ENCODE measurements around the gene PNRC1. TPM values are rescaled to one million over a fixed set of nuclear protein-coding genes. Genes with fewer than 3 reads are reported as not detected.
"Not testable (repeated sequence)": the region's sequence is repeated elsewhere in the genome, so short reads cannot be mapped to it uniquely, and the experiment has no call there.

The PNRC1 gene
- total and polyA plus RNA-seq, 2 experiments from 2014 or later: 181 to 226 TPM

DNA sequence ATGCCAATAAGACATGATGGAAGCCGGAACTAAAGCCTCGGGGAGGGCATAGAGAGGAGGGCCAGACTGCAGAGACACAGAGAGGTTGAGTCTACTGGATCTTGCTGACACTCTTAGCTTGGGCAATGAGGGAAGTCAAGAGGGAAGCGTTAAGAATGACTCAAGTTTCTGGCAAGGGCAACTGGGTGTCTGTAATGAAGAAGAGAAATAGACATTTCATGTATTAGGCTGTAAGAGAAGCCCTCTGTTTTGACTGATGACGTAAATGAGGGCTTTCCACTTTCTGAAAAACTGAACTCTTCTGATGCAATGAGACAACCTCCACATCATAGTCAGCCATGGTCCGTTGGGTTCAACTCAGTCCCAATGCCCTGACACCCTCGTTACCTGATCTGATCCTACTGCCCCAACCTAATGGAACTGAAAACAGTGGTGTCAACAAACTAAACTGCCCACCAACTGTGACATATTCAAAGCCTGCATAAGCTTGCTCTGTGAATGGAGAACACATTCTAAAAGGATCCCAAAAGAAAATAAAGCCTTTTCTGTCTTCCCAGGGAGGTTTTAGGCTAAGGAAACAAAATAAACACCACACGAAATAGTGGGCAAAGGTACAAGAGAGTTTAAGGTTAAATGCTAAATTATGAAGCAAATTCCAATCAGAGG is 45.8 kb upstream of the PNRC1 start:
- H3K36me3 ChIP-seq (replicated peaks; ENCODE audit: insufficient read depth, low read depth): no peaks in the 10 kb centered on the region
- peak; percentile 52 for DNase-seq (ENCODE audit: low spot score)
- no peaks in the 10 kb centered on the region for H3K27me3 ChIP-seq
- 78% methylated on average over 7 of the region's 7 CpGs for WGBS (ENCODE audit: low lambda C conversion rate, missing lambda C conversion rate)
- no peaks in the 10 kb centered on the region for H3K9me3 ChIP-seq (ENCODE audit: low read depth)
- H3K4me2 ChIP-seq: peak overlapping the region; percentile 65
- H3K79me2 ChIP-seq: no peaks in the 10 kb centered on the region
- peak overlapping the region; percentile 96 for H3K27ac ChIP-seq
- TF ChIP-seq, protein P1, sequence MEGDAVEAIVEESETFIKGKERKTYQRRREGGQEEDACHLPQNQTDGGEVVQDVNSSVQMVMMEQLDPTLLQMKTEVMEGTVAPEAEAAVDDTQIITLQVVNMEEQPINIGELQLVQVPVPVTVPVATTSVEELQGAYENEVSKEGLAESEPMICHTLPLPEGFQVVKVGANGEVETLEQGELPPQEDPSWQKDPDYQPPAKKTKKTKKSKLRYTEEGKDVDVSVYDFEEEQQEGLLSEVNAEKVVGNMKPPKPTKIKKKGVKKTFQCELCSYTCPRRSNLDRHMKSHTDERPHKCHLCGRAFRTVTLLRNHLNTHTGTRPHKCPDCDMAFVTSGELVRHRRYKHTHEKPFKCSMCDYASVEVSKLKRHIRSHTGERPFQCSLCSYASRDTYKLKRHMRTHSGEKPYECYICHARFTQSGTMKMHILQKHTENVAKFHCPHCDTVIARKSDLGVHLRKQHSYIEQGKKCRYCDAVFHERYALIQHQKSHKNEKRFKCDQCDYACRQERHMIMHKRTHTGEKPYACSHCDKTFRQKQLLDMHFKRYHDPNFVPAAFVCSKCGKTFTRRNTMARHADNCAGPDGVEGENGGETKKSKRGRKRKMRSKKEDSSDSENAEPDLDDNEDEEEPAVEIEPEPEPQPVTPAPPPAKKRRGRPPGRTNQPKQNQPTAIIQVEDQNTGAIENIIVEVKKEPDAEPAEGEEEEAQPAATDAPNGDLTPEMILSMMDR (IDR thresholded peaks at IDR 0.05; ENCODE audit: poor library complexity): no peak
- no peak for TF ChIP-seq EZH2phosphoT487 (IDR thresholded peaks at IDR 0.05; ENCODE audit: low read depth, severe bottlenecking, unreplicated experiment)
- no peak for TF ChIP-seq EZH2 (IDR thresholded peaks at IDR 0.05; ENCODE audit: borderline replicate concordance)
- no peak overlapping the region for H3K4me3 ChIP-seq
- no peaks in the 10 kb centered on the region for H3K9me2 ChIP-seq (replicated peaks; ENCODE audit: insufficient read depth)
- H4K20me1 ChIP-seq (ENCODE audit: insufficient read depth, poor library complexity, severe bottlenecking): no peaks in the 10 kb centered on the region
- H3K4me1 ChIP-seq (ENCODE audit: insufficient read depth): peaks cover 19% of the 10 kb centered on the region
- no peak overlapping the region for H2AFZ ChIP-seq

DNA sequence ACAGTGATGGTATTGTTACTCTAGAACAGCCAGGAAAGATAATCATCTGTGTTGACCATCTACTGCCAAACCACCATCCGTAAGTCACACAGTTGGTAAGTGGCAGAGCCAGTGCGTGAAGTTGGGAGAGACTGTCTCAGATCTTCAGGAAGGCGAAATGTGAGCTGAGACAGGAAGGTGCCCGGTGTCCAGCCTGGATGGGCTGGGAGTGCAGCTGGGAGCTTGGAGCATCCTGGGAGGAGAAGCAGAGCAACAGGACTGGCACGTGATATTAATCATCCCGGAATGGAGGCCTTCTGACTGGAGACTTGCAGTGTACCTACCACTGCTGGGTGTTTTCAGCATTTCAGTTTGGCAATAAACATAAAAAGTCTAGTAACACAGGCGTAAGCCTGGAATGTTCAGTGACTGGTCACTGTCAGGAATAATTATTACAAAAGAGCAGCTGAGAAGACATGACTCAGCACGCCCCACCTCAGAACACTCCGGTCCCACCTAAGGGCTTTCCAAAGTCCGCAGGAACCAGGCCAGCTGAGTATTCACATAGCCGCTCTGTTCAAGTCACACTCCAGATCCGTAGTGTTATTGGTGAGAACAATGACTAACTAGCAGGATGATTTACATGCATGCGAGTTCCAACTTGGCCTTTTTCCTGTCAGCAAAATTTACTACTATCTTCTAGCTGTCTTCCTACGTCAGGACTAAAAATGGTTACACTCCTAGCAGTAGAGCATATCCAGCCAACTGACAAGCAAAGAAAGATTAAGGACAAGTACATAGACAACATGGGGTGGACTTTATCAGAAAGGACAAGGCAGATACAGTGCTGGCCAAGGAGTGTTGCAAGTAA is 45.1 kb upstream of the PNRC1 start:
- Histone ChIP-seq H3K4me1 (ENCODE audit: insufficient read depth) (peaks cover 19% of the 10 kb centered on the region), H3K4me3 (no peak overlapping the region), H2AFZ (no peak overlapping the region), H3K9me3 (ENCODE audit: low read depth) (no peaks in the 10 kb centered on the region), H3K27ac (peak overlapping the region; percentile 96), H3K79me2 (no peaks in the 10 kb centered on the region), H3K27me3 (no peaks in the 10 kb centered on the region), H3K9me2 (replicated peaks; ENCODE audit: insufficient read depth) (no peaks in the 10 kb centered on the region), H3K36me3 (replicated peaks; ENCODE audit: insufficient read depth, low read depth) (no peaks in the 10 kb centered on the region), H4K20me1 (ENCODE audit: insufficient read depth, poor library complexity, severe bottlenecking) (no peaks in the 10 kb centered on the region), H3K4me2 (peak overlapping the region; percentile 65)
- WGBS (ENCODE audit: low lambda C conversion rate, missing lambda C conversion rate): 33% methylated on average over 14 of the region's 14 CpGs
- peak; percentile 90 for DNase-seq (ENCODE audit: low spot score)
- TF ChIP-seq, protein P1 (IDR thresholded peaks at IDR 0.05; ENCODE audit: poor library complexity): no peak
- TF ChIP-seq EZH2 (IDR thresholded peaks at IDR 0.05; ENCODE audit: borderline replicate concordance) (no peak), EZH2phosphoT487 (IDR thresholded peaks at IDR 0.05; ENCODE audit: low read depth, severe bottlenecking, unreplicated experiment) (no peak)

DNA sequence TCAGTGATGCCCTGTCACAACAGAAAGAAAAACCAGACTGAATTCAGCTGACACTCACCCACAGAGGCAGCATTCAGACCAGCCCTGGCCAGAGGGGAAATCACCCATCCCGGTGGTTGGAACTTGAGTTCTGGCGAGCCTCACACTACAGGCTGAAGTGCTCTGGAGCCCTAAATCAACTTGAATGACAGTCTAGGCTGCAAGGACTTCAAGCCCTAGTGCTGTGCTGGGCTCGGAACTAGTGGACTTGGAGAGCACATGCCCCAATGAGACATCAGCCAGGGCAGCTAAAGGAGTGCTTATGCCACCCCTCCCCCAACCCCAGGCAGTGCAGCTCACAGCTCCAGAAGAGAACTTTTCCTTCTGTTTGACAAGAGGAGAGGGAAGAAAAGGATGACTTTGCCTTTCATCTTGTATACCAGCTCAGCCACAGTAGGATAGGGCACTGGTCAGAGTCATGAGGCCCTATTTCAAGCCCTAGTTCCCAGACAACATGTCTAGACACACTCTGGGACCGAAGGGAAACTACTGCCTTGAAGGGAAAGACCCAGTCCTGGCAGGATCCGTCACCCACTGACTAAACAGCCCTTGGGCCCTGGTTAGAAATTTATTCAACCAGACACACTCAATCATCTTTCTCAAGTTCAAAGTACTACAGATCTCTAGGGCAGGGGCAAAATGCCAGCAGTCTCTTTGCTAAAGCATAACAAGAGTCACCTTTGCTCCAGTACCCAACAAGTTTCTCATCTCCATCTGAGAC is 43.2 kb upstream of the PNRC1 start:
- TF ChIP-seq, protein P1 (IDR thresholded peaks at IDR 0.05; ENCODE audit: poor library complexity): no peak
- no peak for TF ChIP-seq EZH2 (IDR thresholded peaks at IDR 0.05; ENCODE audit: borderline replicate concordance)
- TF ChIP-seq EZH2phosphoT487 (IDR thresholded peaks at IDR 0.05; ENCODE audit: low read depth, severe bottlenecking, unreplicated experiment): no peak
- Histone ChIP-seq H3K27ac (peak overlapping the region; percentile 96), H3K4me1 (ENCODE audit: insufficient read depth) (peaks cover 19% of the 10 kb centered on the region), H3K27me3 (no peaks in the 10 kb centered on the region), H3K9me2 (replicated peaks; ENCODE audit: insufficient read depth) (no peaks in the 10 kb centered on the region), H3K79me2 (no peaks in the 10 kb centered on the region), H4K20me1 (ENCODE audit: insufficient read depth, poor library complexity, severe bottlenecking) (no peaks in the 10 kb centered on the region), H3K9me3 (ENCODE audit: low read depth) (no peaks in the 10 kb centered on the region), H2AFZ (no peak overlapping the region), H3K4me3 (no peak overlapping the region), H3K36me3 (replicated peaks; ENCODE audit: insufficient read depth, low read depth) (no peaks in the 10 kb centered on the region), H3K4me2 (no peak overlapping the region)
- peak; percentile 34 for DNase-seq (ENCODE audit: low spot score)
- WGBS (ENCODE audit: low lambda C conversion rate, missing lambda C conversion rate): 68% methylated on average over 5 of the region's 5 CpGs

DNA sequence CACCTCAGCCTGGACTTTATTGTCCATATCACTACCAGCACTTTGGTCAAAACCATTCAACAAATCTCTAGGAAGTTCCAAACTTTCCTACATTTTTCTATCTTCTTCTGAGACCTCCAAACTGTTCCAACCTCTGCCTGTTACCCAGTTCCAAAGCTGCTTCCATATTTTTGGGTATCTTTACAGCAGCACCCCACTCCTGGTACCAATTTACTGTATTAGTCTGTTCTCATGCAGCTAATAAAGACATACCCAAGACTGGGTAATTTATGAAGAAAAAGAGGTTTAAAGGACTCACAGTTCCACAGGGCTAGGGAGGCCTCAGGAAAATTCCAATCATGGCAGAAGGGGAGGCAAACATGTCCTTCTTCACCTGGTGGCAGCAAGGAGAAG is 42.7 kb upstream of the PNRC1 start:
- not testable (repeated sequence) for H3K4me3 ChIP-seq; H3K27me3 ChIP-seq; H3K79me2 ChIP-seq; H3K4me2 ChIP-seq; H3K9me2 ChIP-seq (replicated peaks; ENCODE audit: insufficient read depth); DNase-seq (ENCODE audit: low spot score); H3K36me3 ChIP-seq (replicated peaks; ENCODE audit: insufficient read depth, low read depth); H2AFZ ChIP-seq; H3K9me3 ChIP-seq (ENCODE audit: low read depth); H4K20me1 ChIP-seq (ENCODE audit: insufficient read depth, poor library complexity, severe bottlenecking)
- peaks cover 19% of the 10 kb centered on the region for H3K4me1 ChIP-seq (ENCODE audit: insufficient read depth)
- peak overlapping the region; percentile 96 for H3K27ac ChIP-seq
